Prostate gland (tissue), 2 donors: ENCODE data around the gene DNA2. TPM values are rescaled to one million over a fixed set of nuclear protein-coding genes. Genes with fewer than 3 reads are reported as not detected.

Experiments
- DNase-seq: peaks from one replicate; pipeline ENCODE4 v3.0.0-alpha.2; 2019; ENCODE audit warnings: low spot score
- H3K27ac ChIP-seq, 2 donors: fragments of 200-600 bp; sonication (generic); 2 replicates each; pipeline ENCODE4 v1.5.1; 2017 to 2019
- H3K27me3 ChIP-seq: fragments of 200-600 bp; sonication (generic); replicated peaks from 2 replicates; pipeline ENCODE4 v1.5.1; 2019; ENCODE audit not compliant: insufficient read depth
- H3K36me3 ChIP-seq, 2 donors: fragments of 200-600 bp; sonication (generic); 1 replicate in 1 of 2; 2 replicates in 1 of 2; pipeline versions ENCODE4 v1.5.1 to v1.8.1; 2017 to 2019
- H3K4me1 ChIP-seq: fragments of 200-600 bp; sonication (generic); replicated peaks from 2 replicates; pipeline ENCODE4 v1.5.1; 2019
- H3K4me3 ChIP-seq, 2 donors: fragments of 200-600 bp; sonication (generic); 2 replicates each; pipeline ENCODE4 v1.5.1; 2017 to 2019
- H3K9me3 ChIP-seq: fragments of 200-600 bp; sonication (generic); 2 replicates; pipeline ENCODE4 v1.5.1; 2017
- POLR2A ChIP-seq: fragments of 450-650 bp; IDR thresholded peaks from one replicate; pipeline ENCODE4 v1.6.1; 2016; ENCODE audit warnings: antibody characterized with exemption, mild to moderate bottlenecking
- POLR2AphosphoS5 ChIP-seq: sonication (generic); formaldehyde crosslinking; IDR thresholded peaks from one replicate; pipeline ENCODE4 v1.6.1; 2017; ENCODE audit warnings: antibody characterized with exemption
- WGBS: methylation state at CpG from one replicate; pipeline ENCODE4 v1.1.5; 2018; 5-methylcytosine and 5-hydroxymethylcytosine counted together
- intact Hi-C: fragments of 100-400 bp; cut with DNase I; formaldehyde crosslinking; loops from one replicate; pipeline ENCODE4 v1.14.2; 2022
- small RNA-seq, 2 donors: library from RNA; depleted of rRNA; stranded (forward); fragments of <200 nt; gene quantifications; one replicate each; pipeline ENCODE3, GENCODE V24; 2016
- total RNA-seq, 2 donors: library from RNA; depleted of rRNA; stranded (reverse); fragments of >200 nt; gene quantifications; one replicate each; pipeline ENCODE4 v1.1.0, GENCODE V29; 2016
- TF ChIP-seq, protein P1 (sequence below), 4 experiments: fragments of 200-600 bp in 2 of 4; fragments of 450-650 bp in 2 of 4; sonication (generic) in 2 of 4; IDR thresholded peaks; 1 replicate in 3 of 4; 2 replicates in 1 of 4; pipeline ENCODE4 v1.5.1; 2016 to 2019; ENCODE audit warnings: antibody characterized with exemption in 4 of 4, mild to moderate bottlenecking in 2 of 4, moderate library complexity in 2 of 4

Gene DNA2
- total RNA-seq, 2 donors from 2014 or later = 4.4 to 4.9 TPM

DNA sequence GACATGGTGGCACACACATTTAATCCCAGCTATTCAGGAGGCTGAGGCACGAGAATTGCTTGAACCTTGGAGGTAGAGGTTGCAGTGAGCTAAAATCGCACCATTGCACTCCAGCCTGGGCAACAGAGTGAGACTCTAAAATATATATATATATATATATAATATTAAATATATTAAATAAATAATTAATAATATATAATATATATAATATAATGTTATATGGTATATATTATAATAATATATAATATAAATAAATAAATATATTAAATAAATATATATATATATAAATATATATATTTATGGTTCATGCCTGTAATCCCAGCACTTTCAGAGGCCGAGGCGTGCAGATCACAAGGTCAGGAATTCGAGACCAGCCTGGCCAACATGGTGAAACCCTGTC lies 105.2 kb downstream of the DNA2 start:
- 97% methylated on average over 5 of the region's 5 CpGs for WGBS
- Histone ChIP-seq H3K27me3 (no peaks in the 10 kb centered on the region), H3K27ac (no peak overlapping the region), H3K36me3 (peaks cover 0 to 5% of the 10 kb centered on the region in 2 donors), H3K4me1 (no peaks in the 10 kb centered on the region), H3K4me3 (no peak overlapping the region), H3K9me3 (no peaks in the 10 kb centered on the region)
- TF ChIP-seq POLR2A = no peak
- TF ChIP-seq POLR2AphosphoS5 = no peak
- TF ChIP-seq, protein P1, sequence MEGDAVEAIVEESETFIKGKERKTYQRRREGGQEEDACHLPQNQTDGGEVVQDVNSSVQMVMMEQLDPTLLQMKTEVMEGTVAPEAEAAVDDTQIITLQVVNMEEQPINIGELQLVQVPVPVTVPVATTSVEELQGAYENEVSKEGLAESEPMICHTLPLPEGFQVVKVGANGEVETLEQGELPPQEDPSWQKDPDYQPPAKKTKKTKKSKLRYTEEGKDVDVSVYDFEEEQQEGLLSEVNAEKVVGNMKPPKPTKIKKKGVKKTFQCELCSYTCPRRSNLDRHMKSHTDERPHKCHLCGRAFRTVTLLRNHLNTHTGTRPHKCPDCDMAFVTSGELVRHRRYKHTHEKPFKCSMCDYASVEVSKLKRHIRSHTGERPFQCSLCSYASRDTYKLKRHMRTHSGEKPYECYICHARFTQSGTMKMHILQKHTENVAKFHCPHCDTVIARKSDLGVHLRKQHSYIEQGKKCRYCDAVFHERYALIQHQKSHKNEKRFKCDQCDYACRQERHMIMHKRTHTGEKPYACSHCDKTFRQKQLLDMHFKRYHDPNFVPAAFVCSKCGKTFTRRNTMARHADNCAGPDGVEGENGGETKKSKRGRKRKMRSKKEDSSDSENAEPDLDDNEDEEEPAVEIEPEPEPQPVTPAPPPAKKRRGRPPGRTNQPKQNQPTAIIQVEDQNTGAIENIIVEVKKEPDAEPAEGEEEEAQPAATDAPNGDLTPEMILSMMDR (IDR thresholded peaks at IDR 0.05) = no peak
- no peak for DNase-seq
- intact Hi-C loops = no loop called here

DNA sequence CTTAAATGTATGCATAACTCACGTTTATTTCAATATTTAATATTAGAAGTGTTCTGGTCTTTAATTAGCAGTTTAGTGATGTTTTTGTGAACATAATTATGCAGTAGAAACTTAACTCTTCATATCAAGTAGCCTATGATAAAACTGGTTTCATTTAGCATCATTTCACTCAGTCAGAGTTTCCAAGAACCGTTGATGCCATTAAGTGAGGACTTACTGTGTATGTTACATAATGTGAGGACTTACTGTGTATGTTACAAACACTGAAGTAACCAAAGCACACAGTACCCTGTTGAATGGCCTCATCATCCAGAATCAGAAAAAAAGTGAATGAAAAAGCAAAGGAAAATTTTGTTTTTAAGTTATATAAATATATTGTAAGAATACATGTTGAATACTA lies 106.2 kb downstream of the DNA2 start:
- no peak overlapping the region for H3K4me3 ChIP-seq
- H3K4me1 ChIP-seq = no peaks in the 10 kb centered on the region
- H3K27ac ChIP-seq = no peak overlapping the region
- H3K9me3 ChIP-seq = no peaks in the 10 kb centered on the region
- TF ChIP-seq POLR2A (no peak), POLR2AphosphoS5 (no peak)
- TF ChIP-seq, protein P1 (IDR thresholded peaks at IDR 0.05) = no peak
- 87% methylated on average over 2 of the region's 2 CpGs for WGBS
- intact Hi-C loops = no loop called here
- H3K36me3 ChIP-seq = peaks cover 0 to 5% of the 10 kb centered on the region in 2 donors
- H3K27me3 ChIP-seq = no peaks in the 10 kb centered on the region
- no peak for DNase-seq

DNA sequence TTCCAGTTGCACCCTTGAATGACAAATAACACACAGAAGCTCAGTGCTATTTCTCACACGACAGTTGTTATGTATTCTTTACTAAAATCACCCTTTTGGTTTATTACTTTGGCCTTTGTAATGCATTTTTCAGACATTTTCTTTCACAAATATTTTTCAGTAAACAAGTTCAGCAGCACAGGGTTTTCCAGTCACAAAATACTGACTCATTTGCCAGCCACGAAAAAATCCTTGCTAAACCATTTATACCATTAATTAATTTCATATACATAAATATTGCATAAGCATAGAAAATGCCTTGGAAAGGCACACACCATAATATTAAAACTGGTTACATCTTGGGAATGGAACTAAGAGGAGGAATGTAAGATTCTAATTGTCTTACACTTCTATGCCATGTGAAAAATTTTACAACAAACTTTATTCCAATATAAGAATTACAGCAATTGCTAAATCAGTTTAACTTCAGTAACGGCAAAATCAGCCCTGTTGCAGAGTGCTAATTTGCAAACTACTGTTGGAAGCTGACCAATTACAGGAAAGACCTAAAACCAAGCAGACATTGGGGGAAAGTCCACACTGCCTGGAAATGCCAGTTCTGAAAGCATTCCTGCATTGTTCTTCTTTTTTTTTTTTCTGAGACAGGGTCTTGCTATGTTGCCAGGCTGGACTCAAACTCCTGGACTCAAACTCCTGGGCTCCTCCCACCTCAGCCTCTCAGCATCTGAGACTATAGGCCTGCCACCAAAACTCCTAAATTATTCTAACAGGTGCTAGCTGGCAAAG lies 107.5 kb downstream of the DNA2 start:
- no peaks in the 10 kb centered on the region for H3K4me1 ChIP-seq
- no peak overlapping the region for H3K27ac ChIP-seq
- H3K27me3 ChIP-seq = no peaks in the 10 kb centered on the region
- TF ChIP-seq, protein P1 (IDR thresholded peaks at IDR 0.05) = no peak
- TF ChIP-seq POLR2A = no peak
- no peak for TF ChIP-seq POLR2AphosphoS5
- H3K9me3 ChIP-seq = no peaks in the 10 kb centered on the region
- H3K4me3 ChIP-seq = no peak overlapping the region
- intact Hi-C loops = no loop called here
- peaks cover 0 to 5% of the 10 kb centered on the region in 2 donors for H3K36me3 ChIP-seq
- WGBS = 88% methylated on average over 3 of the region's 3 CpGs
- no peak for DNase-seq

Small RNA genes within 50 kb of the gene (small RNA-seq; reads per million reads assigned to genes)
- gene RF00019 = 0 reads per million in 2 donors
- gene RNA5SP319 = 0 to 0.81 reads per million in 2 donors

Other genes with a start within 250 kb of the DNA2 start
- not detected for gene ATOH7, start 239.9 kb downstream of the DNA2 start, total RNA-seq
- gene HNRNPH3, start 139.9 kb downstream of the DNA2 start, total RNA-seq = 10 to 100 TPM; 29.1 to 47.5 TPM
- 1 to 10 TPM; 8.6 to 8.7 TPM for gene PBLD, start 139.0 kb downstream of the DNA2 start, total RNA-seq
- gene RUFY2, start 64.7 kb downstream of the DNA2 start, total RNA-seq = 10 to 100 TPM; 16.7 to 22.1 TPM
- 10 to 100 TPM; 44.9 to 77.4 TPM for gene SLC25A16, start 55.5 kb upstream of the DNA2 start, total RNA-seq
- gene TET1, start 88.4 kb upstream of the DNA2 start, total RNA-seq = 1 to 10 TPM; 5.1 to 6.0 TPM
- gene CCAR1, start 249.3 kb upstream of the DNA2 start, total RNA-seq = 10 to 100 TPM; 38.1 to 73.8 TPM